GM12864 (cell line): ENCODE measurements around the gene DUSP5.

ENCODE experiments used
- DNase-seq: peaks from one replicate; pipeline ENCODE4 v3.0.0-alpha.2; 2011; ENCODE audit warnings: low read depth
- H3K4me3 ChIP-seq: 2 replicates; pipeline ENCODE4 v1.5.1; 2011; ENCODE audit warnings: mild to moderate bottlenecking, low read depth, low read length, control low read depth
- TF ChIP-seq, protein P1 (sequence below): IDR thresholded peaks from 2 replicates; pipeline ENCODE4 v1.5.1; 2011; ENCODE audit warnings: low read depth, mild to moderate bottlenecking, moderate library complexity, low read length, control low read depth, inconsistent platforms; ENCODE audit errors: missing control alignments

Gene DUSP5

DNA sequence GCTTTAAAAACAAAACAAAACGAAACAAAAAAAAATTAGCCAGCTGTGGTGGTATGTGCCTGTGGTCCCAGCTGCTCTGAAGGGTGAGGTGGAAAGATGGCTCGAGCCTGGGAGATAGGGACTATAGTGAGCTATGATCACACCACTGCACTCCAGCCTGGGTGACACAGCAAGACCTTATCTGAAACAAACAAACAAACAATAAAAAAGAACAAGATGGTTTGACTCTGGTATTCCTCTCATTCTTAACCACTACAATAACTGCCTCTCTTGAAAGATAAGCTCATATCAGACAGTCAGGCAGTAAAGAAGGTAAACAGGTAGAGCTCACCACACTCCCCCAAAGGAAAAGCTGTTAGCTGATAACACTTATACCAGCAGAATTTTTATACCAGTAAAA, 14.1 kb upstream of the DUSP5 start:
- TF ChIP-seq, protein P1, sequence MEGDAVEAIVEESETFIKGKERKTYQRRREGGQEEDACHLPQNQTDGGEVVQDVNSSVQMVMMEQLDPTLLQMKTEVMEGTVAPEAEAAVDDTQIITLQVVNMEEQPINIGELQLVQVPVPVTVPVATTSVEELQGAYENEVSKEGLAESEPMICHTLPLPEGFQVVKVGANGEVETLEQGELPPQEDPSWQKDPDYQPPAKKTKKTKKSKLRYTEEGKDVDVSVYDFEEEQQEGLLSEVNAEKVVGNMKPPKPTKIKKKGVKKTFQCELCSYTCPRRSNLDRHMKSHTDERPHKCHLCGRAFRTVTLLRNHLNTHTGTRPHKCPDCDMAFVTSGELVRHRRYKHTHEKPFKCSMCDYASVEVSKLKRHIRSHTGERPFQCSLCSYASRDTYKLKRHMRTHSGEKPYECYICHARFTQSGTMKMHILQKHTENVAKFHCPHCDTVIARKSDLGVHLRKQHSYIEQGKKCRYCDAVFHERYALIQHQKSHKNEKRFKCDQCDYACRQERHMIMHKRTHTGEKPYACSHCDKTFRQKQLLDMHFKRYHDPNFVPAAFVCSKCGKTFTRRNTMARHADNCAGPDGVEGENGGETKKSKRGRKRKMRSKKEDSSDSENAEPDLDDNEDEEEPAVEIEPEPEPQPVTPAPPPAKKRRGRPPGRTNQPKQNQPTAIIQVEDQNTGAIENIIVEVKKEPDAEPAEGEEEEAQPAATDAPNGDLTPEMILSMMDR, result no peak
- no peak for DNase-seq
- no peak overlapping the region for H3K4me3 ChIP-seq

DNA sequence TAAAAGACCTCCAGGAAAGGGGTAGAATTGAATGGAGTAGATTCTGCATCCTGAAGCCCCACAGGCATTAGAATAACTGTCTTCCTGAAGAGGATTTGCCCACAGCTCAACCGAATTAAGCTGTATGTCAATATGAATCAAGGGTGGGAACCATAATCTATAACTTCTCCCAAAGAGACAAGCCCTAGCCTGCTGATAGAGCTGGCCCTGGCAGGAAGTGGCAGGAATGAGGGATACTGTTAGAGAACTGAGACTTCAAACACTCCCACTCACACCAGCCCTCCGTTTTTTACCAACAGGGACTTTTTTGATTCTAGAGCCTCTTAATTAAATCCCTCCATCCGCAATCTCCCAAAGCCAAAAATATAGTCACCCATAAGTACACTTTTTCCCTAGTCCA, 12.2 kb upstream of the DUSP5 start:
- no peak for DNase-seq
- no peak overlapping the region for H3K4me3 ChIP-seq
- TF ChIP-seq, protein P1, result no peak

DNA sequence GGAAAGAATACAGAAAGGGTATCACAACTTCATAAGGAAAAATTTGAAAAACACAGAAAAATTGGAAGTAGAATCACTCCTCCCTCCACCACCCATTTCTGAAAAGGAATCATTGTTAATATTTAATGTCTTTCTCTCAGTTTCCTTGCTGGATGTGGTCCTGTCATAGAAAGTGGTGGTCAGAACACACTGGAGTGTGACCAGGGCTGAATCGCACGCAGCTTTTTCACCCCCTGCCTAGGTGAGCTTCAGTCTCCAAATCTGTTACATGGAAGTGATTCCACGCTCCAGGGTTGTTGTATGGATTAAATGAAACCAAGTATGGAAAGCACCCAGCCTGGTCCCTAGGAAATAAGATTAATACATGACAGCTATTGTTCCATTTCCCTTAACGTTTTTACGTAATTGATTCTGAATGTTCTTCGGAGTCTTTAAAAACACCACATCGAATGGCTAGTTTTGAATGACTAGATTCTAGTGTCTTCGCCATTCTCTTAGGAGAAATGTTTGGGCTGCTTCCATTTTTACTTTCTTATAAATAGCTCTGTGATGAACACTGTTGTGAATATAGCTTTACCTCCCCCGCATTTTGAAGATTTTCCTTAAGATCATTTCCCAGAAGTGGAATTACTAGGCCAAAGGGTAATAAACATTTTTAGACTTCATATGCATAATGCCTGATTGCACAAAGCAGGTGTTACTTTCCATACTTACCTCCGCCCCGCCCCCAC, 10.9 kb upstream of the DUSP5 start:
- TF ChIP-seq, protein P1, result no peak
- H3K4me3 ChIP-seq, result no peak overlapping the region
- no peak for DNase-seq

DNA sequence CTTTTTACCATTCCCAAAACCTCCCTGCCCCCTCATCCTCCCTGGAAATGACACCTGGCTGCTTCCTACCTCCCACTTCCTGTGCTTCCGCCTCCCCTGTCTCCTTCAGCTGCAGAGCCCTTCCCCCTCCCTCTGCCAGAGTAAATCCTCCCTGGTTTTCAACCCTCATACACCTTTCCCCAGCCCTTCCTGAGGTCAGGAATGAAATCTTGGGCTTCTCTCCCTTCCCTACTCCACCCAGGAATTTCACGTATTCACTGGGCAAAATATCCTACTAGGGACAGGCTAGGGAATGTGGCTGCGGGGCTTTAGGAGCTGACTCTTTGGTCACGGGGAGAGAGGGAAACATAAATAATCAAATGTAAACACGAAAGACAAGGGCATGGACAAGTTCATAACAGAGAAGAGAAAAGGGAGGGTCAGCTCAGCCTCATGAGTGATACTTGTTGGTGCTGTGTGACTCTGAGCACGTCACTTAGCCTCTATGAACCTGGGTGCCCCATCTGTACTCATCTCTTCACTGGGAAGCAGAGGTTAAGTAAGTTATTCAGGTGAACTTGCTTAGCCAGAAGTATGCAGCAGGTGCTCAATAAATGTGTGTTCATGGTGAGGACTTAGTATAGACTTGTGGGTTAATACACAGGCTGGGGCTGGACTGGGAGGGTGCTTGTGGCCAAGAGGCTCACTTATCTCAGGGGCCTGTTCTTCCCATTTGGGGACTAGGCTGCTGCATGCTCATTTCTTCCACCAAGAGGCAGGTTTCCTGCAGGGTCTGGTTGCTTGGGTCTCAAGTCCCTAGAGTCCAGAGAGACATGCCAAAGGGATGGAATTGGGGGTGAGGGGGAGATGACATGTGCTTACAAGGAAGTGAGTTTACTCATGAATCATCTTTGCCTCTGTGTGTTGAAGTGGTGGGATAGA, 10.0 kb upstream of the DUSP5 start:
- no peak overlapping the region for H3K4me3 ChIP-seq
- DNase-seq, result no peak
- TF ChIP-seq, protein P1, result no peak

DNA sequence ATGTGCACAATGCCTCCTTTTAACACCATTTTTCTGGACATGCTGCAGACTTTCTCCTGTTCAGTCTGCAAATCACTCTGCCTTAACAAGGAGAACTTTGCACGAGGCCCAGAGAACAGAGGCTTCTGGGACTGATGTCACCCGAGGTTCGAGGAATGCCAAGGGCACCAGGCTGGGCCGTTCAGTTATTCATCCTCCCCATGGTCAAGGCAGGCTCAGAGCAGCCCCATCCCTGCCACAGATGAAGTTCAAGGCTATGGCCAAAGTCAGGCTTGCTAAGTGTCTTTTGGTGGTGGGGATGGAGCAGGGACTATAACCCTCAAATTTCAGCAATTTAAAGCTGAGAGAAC, 9.4 kb upstream of the DUSP5 start:
- H3K4me3 ChIP-seq, result no peak overlapping the region
- DNase-seq, result no peak
- TF ChIP-seq, protein P1, result no peak

DNA sequence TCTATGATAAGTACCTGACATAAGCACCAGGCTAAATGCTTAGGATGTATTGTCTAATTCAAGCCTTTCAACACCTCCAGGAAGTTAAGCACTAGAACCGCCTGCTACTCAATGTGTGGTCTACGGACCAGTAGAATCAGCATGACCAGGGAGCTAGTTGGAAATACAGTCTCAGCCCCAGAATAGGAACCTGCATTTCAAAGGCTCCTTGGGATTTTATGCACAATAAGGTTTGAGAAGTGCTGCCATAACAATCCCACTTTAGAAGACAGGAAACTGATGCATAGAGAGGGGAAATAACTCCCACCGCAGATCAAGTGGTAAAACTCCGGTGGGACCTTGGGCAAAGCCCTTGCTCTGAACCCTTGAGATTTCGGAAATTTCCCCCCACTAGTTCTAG, 8.8 kb upstream of the DUSP5 start:
- DNase-seq, result no peak
- H3K4me3 ChIP-seq, result no peak overlapping the region
- TF ChIP-seq, protein P1, result no peak
